NCI-H1436 treated with DMSO at 0.1 percent for 48 hours (cell line): ENCODE results near the gene TNS4.

ENCODE experiments used
- DNase-seq: peaks from one replicate; lab custom pipeline; 2025; lab: John Stamatoyannopoulos, UW

TNS4 gene

GRCh38 chr17:40490289-40490853 lies 11.1 kb downstream of the TNS4 start:
- no peak for DNase-seq

GRCh38 chr17:40487371-40488020 lies 13.9 kb downstream of the TNS4 start:
- no peak for DNase-seq

- no peak for DNase-seq
Measured at GRCh38 chr17:40486522-40487370, 14.7 kb downstream of the TNS4 start.

DNA sequence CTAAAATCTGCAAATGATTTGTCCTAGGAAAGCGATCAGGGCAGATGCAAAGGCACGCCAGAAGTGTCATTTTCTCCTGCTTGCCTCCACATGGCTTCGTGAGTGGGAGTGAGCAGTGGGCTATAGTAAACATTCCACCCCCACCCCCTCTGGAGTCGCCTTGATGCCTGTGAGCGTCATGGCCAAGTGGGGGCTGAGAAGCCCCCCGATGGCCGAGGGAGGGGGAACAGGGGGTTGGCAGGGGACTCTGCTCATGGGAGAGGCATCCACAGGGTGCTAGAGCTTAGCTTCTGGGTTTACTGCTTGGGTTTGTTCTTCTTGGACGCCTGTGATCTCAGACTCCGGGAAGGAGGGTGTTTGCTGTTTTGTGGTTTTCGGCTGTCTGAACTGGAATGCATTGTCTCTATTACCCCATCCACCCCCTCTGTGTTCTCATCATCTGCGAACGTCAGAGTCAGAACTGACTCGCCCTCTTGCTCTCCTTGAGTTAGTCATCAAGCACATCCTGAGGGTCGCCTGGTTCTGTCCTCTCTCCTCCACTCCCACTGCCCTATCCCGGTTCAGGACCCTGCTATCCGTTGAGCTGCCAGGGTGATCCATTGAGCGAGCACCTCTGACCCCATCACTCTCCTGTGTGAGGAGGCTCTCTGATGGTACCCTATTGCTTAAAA lies 15.4 kb downstream of the TNS4 start:
- DNase-seq: no peak

GRCh38 chr17:40484973-40485530 lies 16.4 kb downstream of the TNS4 start:
- DNase-seq: no peak

- DNase-seq: no peak
Measured at GRCh38 chr17:40484285-40484972, 17.0 kb downstream of the TNS4 start.

GRCh38 chr17:40483679-40484078 lies 17.7 kb downstream of the TNS4 start:
- DNase-seq: no peak

DNA sequence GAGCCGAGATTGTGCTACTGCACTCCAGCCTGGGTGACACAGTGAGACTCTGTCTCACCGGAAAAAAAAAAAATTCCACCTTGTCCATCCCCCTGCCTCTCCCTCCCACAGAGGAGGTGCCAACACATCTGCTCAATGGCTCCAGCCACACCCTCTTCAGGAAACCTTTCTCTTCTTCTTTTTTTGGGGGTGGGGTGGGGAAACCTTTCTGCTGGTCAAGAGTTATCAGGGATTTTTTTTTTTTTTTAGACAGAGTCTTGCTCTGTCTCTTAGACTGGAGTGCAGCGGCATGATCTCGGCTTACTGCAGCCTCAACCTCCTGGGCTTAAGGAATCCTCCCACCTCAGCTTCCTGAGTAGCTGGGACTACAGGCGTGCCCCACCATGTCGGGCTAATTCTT lies 18.7 kb downstream of the TNS4 start:
- DNase-seq: no peak

DNA sequence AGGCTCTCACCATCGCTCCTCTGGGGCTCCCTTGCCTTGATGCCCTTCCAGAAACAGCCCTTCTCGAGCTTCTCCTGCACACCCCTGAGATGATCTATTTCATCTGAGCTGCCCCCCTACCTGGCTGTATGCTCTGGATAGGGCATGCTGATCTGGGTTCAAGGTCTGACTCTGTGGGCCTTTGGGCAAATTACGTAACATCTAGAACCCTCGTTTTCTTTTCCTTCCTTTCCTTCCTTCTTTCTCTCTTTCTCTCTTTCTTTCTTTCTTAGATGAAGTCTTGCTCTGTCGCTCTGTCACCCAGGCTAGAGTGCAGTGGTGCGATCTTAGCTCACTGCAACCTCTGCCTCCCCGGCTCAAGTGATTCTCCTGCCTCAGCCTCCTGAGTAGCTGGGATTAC lies 20.3 kb downstream of the TNS4 start:
- no peak for DNase-seq

DNA sequence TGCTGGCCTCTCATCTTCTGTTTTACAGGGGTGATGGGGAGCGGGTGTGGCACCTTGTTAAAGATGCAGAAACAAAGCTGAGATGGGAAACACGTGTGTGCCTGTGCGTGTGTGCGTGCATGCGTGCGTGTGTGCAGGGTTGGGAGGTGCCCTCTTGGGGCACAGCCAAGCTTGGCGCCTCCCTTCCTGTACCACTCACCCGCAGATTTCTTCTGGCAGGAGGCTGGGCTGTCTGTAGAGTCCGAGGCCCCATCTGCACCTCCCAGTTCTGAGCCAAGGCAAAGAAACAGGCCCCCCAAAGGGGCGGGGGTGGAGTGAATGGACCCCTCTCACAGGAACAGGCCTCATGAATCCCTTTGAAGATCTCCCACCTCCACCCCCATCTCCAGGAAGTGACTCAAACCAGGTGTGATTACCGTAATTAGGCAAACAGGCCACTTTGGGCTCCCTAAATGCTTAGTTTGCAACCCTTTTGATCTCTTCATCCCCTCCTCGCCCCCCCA lies 20.9 kb downstream of the TNS4 start:
- peak; percentile 74 for DNase-seq

DNA sequence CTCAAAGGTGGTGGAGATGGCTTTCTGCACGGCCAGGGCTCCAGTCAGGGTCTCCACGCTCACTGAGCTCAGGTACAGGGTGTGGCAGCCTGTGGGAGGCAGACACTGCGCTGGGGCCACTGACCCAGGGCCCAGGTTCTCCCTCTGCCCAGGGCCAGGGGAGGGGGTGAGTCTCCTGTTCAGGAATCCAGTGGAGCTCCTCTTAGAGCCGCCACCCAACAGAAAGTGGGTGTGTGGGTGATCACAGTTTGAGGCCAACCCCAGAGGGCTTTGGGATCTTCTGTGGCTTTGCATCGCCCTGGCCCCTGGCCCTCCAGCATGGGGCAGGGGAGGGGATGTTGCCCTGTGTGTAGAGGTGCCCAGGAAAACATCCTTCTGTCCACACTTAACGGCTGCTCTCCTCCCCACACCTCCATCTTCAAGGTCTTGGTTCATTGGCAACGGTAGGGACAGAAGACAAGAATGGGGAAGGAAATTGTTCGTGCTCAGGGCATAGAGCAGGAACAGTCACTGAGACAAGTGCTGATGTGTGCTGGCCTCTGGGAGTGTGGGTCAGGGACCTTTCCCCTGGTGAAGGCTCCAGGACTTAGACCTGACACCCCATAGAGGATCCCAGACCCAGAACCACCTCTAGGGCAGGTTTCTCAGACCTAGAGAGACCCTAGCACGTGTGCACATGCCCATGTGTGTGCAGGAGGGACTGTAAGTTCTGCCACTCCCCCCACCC lies 21.5 kb downstream of the TNS4 start:
- no peak for DNase-seq

DNA sequence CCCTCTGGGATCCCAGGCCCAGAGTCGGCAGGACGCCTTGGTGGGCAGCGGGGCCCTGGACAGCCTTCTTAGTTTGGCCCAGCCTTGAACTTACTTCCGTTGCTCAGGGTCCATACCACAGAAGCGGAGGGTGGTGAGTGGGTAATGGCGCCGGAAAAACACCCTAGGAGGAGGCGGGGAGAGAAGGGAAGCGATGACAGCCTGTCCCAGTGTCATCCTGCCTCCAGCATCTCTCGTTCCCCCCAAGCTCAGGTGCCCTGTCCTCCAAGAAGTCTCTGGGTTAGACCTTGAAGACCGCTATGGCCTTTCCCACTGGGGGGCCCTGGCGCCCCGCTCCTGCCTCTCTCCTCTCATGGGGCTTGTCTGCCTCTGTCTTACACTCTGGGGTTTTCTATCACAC lies 22.9 kb downstream of the TNS4 start:
- no peak for DNase-seq

GRCh38 chr17:40477796-40478195 lies 23.6 kb downstream of the TNS4 start:
- DNase-seq: no peak

- DNase-seq: no peak
Measured at GRCh38 chr17:40475234-40475908, 26.1 kb downstream of the TNS4 start.

- no peak for DNase-seq
Measured at GRCh38 chr17:40474419-40475002, 26.9 kb downstream of the TNS4 start.

- DNase-seq: no peak
Measured at GRCh38 chr17:40473573-40474365, 27.7 kb downstream of the TNS4 start.

DNA sequence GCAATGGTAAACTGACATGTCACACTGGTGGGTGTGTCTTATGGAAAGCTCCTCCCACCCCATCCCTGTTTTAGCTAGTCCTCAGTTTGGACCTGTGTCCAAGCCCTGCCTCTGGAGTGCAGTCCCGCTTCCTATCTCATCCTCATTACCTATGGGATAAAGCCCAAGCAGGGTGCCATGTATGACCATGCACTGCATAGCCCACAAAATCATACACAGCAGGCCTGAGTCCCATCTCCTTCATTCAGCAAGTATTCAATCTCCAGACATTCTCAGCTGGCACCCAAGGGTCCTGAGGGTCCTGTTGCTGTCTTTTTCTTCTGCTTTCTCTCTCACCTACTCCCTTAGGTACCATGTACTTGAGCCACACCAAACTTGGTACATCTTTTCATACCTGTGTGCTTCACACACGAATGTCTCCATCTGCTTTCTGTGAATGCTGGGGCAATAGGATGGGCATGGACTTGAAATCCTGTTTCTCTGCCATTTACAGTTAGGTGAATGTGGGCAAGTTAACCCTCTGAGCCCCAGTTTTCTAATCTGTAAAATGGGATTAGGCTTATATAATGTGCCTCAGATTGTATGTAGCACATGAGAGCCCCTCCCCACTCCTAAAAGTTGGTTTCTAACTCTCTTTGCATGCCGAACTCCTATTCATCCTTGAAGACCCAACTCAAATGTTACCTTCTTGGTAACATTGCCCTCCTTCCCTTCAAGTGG lies 28.5 kb downstream of the TNS4 start:
- DNase-seq: no peak
